AG04450 (cell line): ENCODE results near the gene SPEN. TPM values are rescaled to one million over a fixed set of nuclear protein-coding genes. Genes with fewer than 3 reads are reported as not detected.

Source experiments
- CTCF ChIA-PET: fragments of 300-600, 350-600 bp; formaldehyde crosslinking; extraction: SDS; loops from one replicate; lab custom pipeline; 2022; ENCODE audit warnings: antibody characterized with exemption, inconsistent platforms; lab: Charles Lee
- POLR2A ChIA-PET: fragments of 350-600 bp; formaldehyde crosslinking; extraction: SDS; loops from one replicate; lab custom pipeline; 2021; ENCODE audit warnings: antibody characterized with exemption, inconsistent platforms; lab: Yijun Ruan, JAX
- DNase-seq: peaks from one replicate; pipeline ENCODE4 v3.0.0-alpha.2; 2011; ENCODE audit warnings: low read depth, low spot score
- H3K27ac ChIP-seq: one replicate; pipeline ENCODE4 v1.5.1; 2012; ENCODE audit warnings: low read depth, low read length, control low read depth
- H3K27me3 ChIP-seq: one replicate; pipeline ENCODE4 v1.6.0; 2012; ENCODE audit warnings: low read length; ENCODE audit not compliant: control insufficient read depth, insufficient read depth
- H3K4me3 ChIP-seq: 2 replicates; pipeline ENCODE4 v1.5.1; 2011; ENCODE audit warnings: mild to moderate bottlenecking, low read depth, low read length, control low read depth
- H3K9me3 ChIP-seq: 2 replicates; pipeline ENCODE4 v1.5.1; 2012; ENCODE audit warnings: low read length; ENCODE audit not compliant: control insufficient read depth, insufficient read depth
- polyA plus RNA-seq: library from polyadenylated mRNA; depleted of rRNA; stranded (reverse); fragments of >200 nt; gene quantifications from 2 replicates; pipeline ENCODE4 v1.2.3, GENCODE V29; 2011
- TF ChIP-seq, protein P1 (sequence below): IDR thresholded peaks from 2 replicates; pipeline ENCODE4 v1.5.1; 2011; ENCODE audit warnings: low read depth, low read length, control low read depth, inconsistent platforms

SPEN gene
- polyA plus RNA-seq, 1 experiment: 5.2 TPM

DNA sequence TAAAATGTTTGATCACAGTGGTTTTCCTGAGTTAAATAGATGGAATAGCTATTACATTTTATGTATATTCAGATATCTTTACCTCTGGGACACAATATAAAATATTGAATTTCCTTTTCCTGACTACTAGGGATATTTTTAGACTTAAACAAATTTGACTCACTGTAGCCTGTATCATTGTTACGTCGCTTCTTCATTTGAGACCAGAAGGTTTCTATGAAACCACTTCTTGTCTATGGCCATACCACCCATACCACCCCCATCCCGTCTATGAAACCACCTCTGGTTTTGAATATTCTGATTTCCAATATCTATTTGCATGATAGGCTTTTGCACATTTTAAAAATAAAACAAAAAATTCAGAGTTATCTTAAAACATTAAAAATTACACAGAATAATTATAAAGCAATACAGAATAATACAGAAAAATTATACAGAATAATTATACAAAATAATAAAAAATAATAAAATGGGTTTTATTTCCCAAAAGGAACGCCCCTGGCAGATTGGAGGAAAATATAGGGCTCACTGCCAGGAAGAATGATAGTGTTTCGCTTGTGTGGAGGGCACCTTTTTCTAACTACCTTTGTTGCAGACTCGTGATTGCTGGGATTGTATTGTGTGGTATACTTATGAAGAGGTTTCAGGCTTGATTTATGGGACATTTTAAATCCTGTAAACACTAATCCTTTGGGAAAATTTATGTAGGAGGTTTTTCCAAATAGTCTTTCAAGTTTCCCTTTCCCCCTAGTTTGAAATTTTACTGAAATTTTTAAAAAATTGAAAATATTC, 4.7 kb downstream of the SPEN start:
- ChIA-PET POLR2A (interaction anchor here (0.6 kb wide), 1 partner anchor 12 kb away, joined by 4 read pairs; no protein-coding TSS in a partner anchor), CTCF (interaction anchor here (1.2 kb wide), 1 partner anchor 37 kb away, joined by 5 read pairs; no protein-coding TSS in a partner anchor)
- no peak overlapping the region for H3K4me3 ChIP-seq
- TF ChIP-seq, protein P1, sequence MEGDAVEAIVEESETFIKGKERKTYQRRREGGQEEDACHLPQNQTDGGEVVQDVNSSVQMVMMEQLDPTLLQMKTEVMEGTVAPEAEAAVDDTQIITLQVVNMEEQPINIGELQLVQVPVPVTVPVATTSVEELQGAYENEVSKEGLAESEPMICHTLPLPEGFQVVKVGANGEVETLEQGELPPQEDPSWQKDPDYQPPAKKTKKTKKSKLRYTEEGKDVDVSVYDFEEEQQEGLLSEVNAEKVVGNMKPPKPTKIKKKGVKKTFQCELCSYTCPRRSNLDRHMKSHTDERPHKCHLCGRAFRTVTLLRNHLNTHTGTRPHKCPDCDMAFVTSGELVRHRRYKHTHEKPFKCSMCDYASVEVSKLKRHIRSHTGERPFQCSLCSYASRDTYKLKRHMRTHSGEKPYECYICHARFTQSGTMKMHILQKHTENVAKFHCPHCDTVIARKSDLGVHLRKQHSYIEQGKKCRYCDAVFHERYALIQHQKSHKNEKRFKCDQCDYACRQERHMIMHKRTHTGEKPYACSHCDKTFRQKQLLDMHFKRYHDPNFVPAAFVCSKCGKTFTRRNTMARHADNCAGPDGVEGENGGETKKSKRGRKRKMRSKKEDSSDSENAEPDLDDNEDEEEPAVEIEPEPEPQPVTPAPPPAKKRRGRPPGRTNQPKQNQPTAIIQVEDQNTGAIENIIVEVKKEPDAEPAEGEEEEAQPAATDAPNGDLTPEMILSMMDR: no peak
- DNase-seq: no peak
- H3K27ac ChIP-seq: no peak overlapping the region
- no peaks in the 10 kb centered on the region for H3K9me3 ChIP-seq
- H3K27me3 ChIP-seq: no peaks in the 10 kb centered on the region

DNA sequence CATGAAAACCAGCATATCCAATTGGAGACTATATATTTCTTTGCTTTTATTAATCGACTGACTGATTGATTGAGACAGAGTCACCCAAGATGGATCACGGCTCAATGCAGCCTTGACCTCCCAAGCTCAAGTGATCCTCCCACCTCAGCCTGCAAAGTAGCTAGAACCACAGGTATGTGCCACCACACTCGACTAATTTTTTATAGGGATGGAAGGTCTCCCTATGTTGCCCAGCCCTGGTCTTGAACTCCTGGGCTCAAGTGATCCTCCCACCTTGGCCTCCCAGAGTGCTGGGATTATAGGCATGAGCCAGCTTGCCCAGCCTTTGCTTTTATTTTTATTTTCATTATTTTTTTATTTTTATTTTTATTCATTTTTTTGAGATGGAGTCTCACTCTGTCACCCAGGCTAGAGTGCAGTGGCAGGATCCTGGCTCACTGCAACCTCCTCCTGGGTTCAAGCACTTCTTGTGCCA, 5.4 kb downstream of the SPEN start:
- ChIA-PET POLR2A (interaction anchor here (0.6 kb wide), 1 partner anchor 12 kb away, joined by 4 read pairs; no protein-coding TSS in a partner anchor), CTCF (no interaction called here)
- Histone ChIP-seq H3K27me3 (no peaks in the 10 kb centered on the region), H3K27ac (no peak overlapping the region), H3K9me3 (no peaks in the 10 kb centered on the region), H3K4me3 (no peak overlapping the region)
- TF ChIP-seq, protein P1: no peak
- no peak for DNase-seq

DNA sequence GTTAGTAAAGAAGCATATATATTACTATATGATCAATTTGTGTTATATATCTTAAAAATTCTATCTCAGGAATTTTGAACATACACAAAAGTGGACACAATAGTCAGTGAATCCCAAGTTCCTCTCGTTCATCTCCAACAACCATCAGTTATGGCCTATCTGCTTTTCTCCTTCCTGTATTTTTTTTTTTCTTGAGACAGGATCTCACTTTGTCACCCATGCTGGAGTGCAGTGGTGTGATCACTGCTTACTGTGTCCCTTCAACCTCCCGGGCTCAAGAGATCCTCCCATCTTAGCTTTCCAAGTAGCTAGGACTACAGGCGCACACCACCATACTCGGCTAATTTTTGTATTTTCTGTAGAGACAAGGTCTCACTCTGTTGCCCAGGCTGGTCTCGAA, 9.4 kb downstream of the SPEN start:
- no peaks in the 10 kb centered on the region for H3K27me3 ChIP-seq
- no peak overlapping the region for H3K4me3 ChIP-seq
- CTCF ChIA-PET: no interaction called here
- TF ChIP-seq, protein P1: no peak
- no peaks in the 10 kb centered on the region for H3K9me3 ChIP-seq
- no peak for DNase-seq
- H3K27ac ChIP-seq: no peak overlapping the region
- POLR2A ChIA-PET: no interaction called here

DNA sequence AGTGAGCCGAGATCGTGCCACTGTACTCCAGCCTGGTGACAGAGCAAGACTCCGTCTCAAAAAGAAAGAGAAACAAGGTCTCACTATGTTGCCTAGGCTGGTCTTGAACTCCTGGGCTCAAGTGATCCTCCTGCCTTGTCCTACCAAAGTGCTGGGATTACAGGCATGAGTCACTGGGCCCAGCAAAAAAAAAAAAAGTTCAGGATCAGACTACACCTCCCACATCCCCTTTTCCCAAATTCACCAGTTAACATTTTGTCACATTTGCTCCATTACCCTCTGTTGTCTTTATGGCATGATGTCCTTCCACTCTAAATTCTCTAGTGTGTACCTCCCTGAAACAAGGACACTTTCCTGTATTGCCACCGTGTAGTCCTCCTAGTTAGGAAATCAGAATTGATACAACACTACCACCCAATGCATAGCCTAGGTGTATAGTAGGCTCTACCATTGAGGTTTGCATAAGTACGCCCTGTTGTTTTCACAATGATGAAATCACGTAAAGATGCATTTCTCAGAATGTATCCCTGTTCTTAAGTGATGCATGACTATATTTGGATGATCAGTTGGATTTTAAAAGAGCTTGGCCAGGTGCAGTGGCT, 10.7 kb downstream of the SPEN start:
- Histone ChIP-seq H3K27me3 (no peaks in the 10 kb centered on the region), H3K4me3 (no peak overlapping the region), H3K9me3 (no peaks in the 10 kb centered on the region), H3K27ac (no peak overlapping the region)
- TF ChIP-seq, protein P1: no peak
- ChIA-PET POLR2A (interaction anchor here (0.7 kb wide), 1 partner anchor 19 kb away, joined by 4 read pairs; no protein-coding TSS in a partner anchor), CTCF (interaction anchor here (0.8 to 1.0 kb wide), 2 partner anchors 19 to 43 kb away, joined by 3 read pairs; no protein-coding TSS in a partner anchor)
- DNase-seq: no peak
